Raji (cell line): ENCODE measurements around the gene TLE3.

ENCODE experiments used
- POLR2A ChIP-seq: IDR thresholded peaks from 2 replicates; pipeline ENCODE4 v1.6.1; 2011; ENCODE audit warnings: low read depth, low read length, control low read depth; ENCODE audit not compliant: insufficient read depth

Gene TLE3

DNA sequence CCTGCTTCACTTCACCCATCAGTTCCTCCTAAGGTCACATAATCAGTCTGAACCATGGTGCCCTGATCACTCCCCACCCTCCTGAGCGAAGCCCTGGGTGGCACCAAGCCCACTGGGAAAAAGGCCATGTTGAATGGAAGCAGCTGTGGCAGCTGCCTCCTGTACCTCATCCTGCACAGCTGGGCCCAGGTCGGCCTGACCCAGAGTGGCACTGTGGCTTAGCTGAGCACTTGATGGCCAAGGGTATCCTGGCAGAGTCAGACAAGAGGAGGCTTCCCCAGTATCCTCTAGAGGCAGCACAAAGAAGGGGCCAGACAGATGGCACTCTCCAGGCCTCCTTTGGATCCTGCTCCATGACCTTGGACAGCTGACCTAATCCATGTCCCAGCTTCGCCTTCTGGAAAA, 68.4 kb downstream of the TLE3 start:
- no peak for TF ChIP-seq POLR2A

GRCh38 chr15:70027518-70027917, 70.2 kb downstream of the TLE3 start:
- no peak for TF ChIP-seq POLR2A

GRCh38 chr15:70026991-70027390, 70.7 kb downstream of the TLE3 start:
- TF ChIP-seq POLR2A: no peak

- TF ChIP-seq POLR2A: no peak
Observed at GRCh38 chr15:70025413-70026296, 72.1 kb downstream of the TLE3 start.

DNA sequence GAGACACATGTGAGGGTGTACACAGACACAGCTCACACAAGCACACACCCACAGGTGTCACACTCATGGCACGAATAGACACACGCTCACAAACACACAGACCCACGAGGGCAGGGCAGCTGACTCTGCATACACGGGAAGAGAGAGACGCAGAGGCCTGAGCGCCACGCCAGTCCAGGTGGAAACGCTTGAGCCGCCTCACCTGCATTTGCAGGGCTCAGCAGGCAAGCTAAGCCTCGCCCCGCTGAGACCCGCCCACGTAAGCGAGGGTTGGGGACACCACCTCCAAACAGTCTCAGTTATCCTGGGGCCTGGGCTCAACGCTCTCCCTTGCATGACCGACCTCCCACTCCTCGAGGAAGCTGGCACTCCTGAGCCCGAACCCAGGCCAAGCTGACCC, 73.2 kb downstream of the TLE3 start:
- TF ChIP-seq POLR2A: no peak

DNA sequence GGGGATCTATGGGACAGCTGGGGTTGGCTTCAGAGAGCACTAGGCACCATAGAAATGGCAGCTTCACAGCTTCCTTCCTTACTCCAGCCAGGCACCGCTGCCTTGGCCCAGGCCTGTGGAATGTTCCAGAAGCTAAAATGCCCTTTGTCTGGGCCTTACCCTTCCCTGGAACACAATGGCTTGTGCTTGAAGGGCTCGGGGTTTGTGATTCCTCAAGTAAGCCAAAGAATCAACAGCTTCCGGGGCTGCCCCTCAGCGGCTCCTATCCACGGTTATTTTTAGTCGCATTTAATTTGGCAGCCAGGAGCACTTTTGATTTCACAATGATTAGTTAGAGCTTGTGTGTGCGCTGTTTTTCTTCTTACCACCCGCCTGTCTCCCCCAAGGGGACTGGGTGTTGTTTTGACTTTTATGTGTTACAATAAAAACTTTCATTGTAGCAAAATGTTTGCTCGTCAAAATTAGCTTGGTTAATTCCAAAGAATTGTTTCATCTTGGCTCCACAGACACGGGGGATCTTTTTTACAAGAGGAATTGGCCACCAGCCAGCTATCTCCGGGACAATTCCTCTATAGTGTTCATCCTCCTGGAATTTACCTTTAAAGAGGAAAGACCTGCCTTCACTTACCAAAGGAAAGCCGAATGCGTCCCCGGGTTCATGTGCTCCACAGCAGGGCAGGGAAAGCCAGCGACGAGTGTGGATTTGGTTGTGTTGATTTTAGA, 73.8 kb downstream of the TLE3 start:
- TF ChIP-seq POLR2A: no peak

DNA sequence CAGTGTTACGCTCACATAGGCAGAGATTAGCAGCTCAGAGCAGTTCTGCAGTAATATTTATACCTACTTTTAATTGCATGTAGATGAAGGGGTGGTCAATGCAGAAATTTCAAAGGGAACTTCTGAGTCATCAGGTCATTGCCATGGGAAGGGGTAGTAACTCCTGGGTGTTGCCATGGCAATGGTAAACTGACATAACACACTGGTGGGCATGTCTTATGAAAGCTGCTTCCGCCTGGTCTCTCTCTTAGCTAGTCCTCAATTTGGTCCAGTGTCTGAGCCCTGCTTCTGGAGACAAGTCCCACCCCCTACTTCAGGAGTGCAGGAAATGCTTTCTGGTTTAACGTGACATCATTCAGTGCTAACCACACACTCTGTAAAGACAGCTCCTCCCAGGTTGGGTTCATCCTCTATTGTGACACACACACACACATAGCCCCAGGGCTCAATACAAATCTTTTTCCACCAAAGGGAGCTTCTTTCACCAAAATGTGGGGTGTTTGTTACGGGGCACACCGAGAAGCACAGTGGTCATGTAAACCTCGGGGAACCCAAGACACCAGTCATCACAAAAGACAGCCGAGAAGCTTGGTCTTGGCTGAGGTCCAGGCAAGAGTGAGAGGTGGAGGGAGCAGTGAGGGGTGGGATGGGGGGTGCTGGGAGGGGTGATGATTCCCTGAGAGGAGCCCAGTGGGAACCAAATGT, 74.5 kb downstream of the TLE3 start:
- TF ChIP-seq POLR2A: no peak

DNA sequence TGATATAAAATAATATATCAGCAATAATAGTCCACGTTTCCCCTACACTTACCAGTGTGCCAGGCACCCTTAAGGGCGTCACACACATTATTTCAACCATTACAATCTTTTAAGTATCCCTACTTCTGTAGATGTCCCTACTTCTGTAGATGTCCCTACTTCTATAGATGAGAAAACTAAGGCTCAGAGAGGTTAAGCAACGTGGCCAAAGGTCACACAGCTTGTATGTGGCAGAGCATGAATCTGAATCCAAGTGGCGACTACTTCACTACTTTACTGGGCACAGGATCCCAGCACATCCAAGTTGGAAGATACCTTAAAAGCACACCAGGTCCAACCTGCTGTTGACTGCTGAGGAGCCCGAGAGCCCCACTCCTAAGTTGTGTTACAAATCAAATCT, 77.5 kb downstream of the TLE3 start:
- no peak for TF ChIP-seq POLR2A

DNA sequence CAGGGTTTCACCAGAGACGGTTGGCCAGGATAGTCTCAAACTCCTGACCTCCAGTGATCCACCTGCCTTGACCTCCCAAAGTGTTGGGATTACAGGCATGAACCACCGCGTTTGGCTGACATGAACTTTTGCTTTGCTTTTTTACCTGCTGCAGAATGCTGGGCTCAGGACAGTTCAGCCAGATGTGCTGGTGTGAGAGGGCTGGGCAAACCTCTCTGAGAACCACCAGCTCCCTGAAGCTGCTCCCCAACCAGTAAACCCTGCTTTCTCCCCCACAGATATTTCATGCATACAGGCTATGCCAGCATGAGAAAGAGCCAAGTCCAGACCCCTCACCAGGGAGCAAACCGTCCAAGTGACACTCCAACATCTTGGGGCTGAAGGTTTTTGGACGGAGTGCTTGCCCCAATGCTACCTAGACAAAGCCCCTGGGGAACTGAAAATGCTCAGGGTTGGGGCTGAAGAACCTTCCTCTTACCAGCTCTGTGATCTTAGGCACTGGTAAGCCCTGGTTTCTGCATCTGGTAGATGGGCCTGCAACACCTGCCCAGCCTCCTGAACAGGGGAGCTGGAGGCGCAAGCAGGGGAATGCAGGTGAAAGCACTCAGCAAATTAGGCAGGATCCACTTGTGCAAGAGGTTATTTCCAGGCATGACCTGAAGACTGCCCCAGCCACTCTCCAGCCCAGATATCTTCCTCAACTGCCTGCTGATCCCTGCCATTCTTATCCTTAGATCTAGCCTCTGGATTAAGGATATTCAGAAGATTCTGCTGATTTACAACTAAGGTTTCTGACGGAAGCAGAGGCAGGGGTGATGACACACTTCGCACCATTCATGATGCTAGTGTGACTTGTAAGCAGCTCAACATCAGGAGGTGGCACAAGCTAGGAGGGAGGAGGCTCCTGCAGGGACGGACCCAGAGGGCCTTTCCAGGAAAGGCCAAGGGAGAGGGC, 78.8 kb downstream of the TLE3 start:
- no peak for TF ChIP-seq POLR2A

DNA sequence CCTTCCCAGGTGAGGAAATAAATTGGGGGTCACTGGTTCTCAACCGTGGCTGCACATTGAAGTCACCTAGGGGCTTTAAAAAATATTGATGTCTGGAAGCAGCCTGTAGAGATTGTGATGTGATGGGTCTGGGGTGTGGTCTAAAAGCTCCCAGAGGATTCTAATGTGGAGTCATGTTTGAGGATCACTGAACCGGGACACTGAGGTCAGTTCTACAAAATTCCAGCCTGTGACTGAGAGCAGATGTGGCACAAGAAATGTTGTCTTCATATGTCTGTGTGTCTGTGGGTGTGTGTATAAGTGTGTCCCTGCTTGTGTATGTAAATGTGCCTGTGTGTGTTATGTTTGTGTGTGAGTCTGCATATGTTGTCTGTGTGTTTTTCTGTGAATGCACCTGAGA, 79.9 kb downstream of the TLE3 start:
- TF ChIP-seq POLR2A: no peak

DNA sequence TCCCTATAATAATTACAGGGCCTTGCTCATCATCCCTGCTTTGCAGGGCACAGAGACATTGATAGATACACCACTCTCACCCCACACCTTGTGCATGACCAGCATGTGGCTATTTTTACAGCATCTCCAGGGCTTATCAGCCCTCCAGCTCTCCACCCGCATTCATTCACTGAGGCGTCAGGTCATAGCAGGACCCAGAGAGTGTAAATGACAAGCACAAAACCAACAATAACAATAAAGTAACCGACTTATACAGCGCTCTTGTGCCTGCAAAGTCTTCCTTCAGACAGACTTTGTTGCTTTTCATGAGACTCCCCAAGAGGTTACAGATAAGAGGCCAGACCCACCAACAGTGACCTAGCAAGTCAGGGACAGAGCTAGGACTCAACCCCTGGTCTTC, 80.7 kb downstream of the TLE3 start:
- no peak for TF ChIP-seq POLR2A

- TF ChIP-seq POLR2A: 0 out of 2 replicates have a peak, but pooled peaks have one; percentile 9
Observed at GRCh38 chr15:70016511-70016994, 81.2 kb downstream of the TLE3 start.

GRCh38 chr15:70014860-70015490, 82.7 kb downstream of the TLE3 start:
- 0 out of 2 replicates have a peak, but pooled peaks have one; percentile 22 for TF ChIP-seq POLR2A

- TF ChIP-seq POLR2A: no peak
Observed at GRCh38 chr15:70014331-70014730, 83.4 kb downstream of the TLE3 start.
